NCI-H2081 treated with DMSO at 0.1 percent for 48 hours (cell line): ENCODE data around the gene PCK1.

Experiments used
- DNase-seq: peaks from one replicate; lab custom pipeline; 2025; lab: John Stamatoyannopoulos, UW

The PCK1 gene

DNA sequence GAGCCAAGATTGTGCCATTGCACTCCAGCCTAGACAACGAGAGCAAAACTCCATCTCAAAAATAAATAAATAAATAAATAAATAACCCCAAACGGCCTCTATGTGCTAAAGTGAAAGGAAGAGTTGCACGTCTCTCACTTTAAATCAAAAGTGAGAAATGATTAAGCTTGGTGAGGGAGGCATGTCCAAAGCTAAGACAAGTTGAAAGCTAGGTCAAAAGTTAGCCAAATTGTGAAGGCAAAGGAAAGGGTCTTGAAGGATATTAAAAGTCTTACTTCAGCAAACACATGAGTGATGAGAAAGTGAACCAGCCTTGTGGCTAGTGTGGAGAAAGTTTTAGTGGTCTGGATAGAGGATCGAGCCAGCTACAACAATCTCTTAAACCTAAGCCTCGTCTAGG, 45.0 kb downstream of the PCK1 start:
- DNase-seq, result no peak

DNA sequence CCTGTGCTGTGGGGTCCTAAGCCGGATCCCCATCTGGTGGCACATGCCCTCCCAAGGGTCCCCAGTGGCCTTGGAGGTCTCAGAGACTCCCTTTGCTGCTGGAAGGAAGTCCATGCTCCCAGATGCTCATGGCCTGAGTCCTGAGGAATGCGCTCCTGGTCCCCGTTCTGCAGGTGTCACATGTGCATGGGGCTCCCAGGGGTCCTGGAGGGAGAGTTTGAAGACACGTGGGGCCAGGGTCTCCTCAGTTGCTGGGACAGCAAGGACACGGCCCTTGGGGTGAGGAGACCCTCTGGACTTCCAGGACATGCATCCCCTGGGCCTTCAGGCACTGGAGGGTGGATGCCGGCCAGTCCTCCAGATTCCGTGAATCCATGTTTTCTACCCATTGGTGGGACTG, 47.6 kb downstream of the PCK1 start:
- no peak for DNase-seq

DNA sequence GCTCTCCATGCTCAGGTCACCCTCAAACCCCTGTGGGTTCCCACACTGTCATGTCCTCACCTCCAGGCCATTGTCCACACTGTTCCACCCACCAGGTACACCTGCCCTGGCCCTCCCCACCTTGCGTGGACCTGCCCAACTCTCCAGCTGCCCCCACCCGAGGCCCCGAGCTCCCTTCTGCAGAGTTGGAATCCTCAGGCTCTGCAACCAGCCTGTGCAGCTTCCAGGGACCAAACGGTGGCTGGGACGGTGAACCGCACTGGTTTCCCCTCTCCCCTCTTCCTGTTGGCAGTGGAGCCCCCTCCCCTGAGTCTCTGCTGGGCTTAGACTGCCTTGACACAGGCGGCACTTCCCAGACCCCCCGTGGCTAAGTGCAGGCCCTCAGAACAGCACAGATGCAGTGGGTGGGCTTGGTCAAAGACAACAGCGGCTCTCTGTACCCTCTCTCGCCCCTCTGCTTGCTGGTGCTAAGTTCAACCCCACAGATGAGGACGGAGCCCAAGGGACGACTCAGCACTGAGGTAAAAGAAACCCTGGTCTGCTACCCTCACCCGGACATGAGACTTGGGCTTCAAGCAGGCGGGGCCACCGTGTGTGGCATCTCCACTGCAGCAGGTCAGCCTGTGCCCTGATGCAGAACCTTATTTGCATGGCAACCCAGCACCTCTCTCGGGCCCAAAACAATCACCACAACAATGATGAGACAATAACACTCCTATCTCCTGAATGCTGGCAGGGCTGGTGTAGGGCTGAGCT, 48.4 kb downstream of the PCK1 start:
- DNase-seq, result no peak

DNA sequence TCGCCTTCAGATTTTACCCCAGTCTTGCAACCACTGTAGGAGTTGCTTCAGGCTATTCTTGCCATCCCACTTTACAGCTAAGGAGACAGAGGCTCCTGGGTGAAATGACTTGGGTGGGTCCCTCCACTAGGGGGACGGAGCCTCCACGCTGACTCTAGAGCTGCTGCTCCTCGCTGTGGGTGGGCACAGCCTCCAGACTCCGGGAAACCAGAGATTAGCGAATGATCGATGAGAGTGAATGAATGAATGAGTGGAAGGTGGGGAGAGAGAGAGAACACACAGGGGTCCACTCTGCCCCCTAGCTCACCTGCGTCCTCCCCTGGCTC, 48.9 kb downstream of the PCK1 start:
- no peak for DNase-seq

DNA sequence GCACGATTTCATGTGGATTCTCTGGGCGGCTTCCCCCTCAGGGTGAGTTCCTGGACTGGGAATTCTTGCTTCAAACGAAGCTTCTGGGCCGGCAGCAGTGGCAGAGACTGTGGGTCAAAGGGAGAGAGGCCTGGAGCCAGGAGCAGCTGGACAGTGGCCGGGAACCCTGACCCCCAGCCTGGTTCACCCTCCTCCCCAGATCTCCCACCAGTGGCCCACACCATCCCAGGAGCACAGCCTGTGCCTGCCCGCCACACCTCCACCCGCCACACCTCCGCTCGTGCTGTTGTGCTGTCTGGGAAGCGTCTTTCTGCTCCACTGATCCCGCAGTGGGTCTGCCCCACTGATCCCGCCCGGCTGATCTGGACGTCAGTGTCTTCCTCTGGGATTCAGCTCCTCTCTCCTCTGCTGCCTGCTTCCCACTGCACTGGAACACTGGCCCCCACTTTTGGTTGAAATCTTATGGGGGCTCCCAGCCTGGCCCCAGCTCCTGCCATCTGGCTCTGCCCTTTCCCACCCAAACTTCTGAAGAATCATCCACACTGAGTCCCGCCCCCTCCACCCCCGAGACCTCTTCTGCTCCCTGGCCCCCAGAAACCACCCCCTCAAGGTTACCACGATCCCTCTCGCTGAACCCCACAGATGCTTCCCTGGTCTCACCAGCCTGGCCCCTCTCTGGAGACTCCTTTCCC, 49.5 kb downstream of the PCK1 start:
- DNase-seq, result no peak

DNA sequence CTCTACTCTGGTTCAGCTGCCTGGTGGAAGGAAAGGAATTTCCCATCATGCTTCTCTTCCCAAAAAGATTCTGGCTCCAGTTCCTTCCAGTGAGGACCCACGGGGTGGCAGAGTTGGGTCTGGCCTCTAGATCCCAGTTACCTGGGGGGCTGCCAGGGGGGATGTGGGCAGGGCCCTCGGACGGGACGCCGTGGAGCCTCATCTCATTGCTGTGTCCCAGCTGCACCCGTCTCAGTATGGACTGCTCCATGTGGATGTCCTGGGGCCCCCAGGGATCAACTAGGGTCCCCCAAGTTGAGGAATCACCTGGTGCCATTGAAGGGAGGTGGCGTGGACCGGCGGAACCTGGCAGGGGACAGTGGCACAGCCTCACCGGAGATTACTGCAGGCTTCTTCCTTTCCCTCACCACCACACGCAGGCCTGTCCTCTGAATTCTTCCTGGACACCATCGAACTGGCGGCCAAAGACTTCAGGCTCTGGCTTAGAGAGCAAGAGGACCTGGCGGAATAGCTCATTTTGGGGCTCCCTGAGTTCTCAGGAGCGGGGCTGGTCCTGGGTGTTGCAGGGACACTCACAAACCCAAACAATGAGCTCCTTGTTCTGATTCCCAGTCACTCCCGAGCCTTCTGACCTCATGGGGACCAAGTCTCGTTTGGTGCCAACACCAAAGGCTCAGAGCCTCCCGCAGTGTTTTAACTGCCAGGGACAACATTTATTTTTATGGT, 50.8 kb downstream of the PCK1 start:
- no peak for DNase-seq

DNA sequence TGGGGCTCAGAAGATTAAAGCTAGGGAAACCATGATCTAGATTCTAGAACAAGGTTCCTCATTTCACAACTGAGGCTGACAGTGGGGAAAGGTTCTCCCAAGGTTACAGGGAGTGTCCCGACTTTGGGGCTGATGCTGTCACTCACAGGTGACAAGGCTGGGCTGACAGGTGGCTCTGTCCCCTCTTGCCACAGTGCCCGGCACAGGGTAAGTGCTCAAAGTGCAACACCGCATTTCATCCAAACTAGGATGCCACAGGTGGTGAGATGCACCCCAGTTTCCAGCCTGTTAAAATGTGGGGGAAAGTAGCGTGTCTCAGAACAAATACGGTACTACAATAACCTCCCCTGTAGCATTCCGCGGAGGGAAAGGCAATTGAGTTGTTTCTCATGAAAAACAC, 51.5 kb downstream of the PCK1 start:
- DNase-seq, result no peak

DNA sequence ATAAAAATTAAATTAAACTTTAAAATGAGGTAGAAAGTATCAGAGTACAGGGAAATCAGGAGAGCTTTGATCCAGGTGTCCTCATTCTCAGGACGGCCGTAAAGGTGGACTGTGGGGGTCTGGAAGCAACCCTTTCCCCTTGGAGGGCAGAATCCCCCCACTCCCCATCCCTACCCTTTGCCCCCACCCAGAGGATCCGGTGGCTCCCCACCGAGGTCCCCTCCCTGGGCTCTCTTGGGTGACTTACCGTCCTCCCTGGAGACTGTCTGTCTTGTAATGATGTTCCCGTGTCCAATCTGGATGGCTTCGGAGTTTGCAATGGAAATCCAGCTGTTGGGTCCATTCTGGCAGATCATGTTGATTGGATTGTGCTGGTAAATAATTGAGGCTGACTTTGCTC, 52.0 kb downstream of the PCK1 start:
- DNase-seq, result no peak

DNA sequence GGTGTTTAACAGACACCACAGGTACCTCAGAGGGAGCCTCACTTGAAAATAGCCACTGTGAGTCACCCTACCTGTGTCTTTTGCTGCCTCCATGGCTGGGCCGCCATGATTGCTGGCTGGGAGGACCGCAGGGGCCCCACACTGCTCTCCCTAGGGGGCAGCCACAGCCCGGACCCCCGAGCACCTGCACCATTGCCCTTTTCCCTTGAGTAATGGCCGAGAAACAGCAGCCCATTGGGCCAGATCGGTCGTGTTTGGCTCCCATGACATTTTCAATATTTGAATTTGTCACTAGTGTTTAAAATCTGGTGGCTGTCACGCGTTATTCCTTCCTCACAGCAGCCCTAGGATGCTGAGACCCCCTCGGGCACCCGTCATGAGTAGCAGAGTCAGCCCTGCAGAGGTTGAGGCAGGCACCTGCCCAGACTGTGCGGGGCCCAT, 52.6 kb downstream of the PCK1 start:
- no peak for DNase-seq

DNA sequence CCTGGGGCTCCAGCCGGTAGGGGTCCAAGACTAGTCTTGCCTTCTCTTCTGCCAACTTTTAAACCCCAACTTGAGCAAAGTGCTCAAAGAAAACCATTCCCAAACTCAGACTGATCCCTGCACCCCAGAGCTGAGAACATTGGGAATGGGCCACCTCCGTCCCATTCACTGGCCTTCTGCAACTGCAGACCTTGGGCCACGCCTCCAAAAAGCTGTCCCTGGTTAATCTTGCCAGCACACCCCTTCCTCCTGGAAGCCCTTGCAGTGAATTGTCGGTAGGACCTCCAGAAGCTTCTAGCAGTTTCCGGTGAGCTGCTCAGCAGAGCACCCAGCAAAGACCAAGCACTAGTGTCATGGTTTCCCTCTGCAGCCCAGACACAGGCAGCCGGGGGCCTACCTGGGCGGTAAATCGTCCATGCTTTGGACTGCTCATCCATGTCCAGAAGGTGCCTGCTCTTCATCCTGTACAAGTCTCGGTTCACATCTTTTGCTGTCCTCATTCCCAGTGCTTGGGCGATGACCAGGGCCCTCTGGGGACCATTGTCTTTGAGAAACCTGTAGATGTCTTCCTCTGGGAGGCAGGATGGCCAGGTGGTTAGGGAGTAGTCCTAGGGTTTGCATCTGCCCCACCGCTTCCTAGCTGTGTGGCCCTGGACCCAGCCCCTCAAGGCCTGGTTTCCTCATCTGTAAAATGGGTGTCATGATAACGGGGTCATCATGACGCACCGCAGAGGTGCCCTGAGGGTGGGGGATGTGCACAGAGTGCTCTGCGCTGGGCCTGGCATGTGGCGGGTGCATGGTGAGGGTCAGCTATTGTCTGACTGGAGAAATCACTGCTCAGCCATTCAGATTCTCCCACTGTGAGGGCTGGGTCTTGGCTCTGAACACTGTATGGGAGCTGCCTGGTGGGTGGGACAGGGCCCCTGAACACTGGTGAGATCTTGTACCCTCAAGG, 53.9 kb downstream of the PCK1 start:
- DNase-seq, result no peak

DNA sequence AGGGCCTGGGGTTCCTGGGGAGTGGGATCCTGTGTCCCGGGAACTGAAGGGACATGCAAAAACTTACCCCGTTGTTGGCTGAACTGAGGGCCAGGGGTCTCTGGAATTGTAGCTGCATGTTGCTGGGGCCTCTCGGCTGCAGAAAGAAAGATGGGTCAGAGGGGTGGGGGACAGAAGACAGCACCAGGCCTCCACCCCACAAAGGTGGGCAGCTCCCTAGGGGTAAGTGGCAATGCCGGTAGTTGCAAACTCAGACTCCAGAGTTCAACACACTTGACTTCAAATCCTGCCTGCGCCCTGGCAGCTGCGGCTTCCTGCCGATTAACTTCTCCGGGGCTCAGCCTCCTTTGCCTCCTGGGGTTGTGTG, 54.5 kb downstream of the PCK1 start:
- no peak for DNase-seq

DNA sequence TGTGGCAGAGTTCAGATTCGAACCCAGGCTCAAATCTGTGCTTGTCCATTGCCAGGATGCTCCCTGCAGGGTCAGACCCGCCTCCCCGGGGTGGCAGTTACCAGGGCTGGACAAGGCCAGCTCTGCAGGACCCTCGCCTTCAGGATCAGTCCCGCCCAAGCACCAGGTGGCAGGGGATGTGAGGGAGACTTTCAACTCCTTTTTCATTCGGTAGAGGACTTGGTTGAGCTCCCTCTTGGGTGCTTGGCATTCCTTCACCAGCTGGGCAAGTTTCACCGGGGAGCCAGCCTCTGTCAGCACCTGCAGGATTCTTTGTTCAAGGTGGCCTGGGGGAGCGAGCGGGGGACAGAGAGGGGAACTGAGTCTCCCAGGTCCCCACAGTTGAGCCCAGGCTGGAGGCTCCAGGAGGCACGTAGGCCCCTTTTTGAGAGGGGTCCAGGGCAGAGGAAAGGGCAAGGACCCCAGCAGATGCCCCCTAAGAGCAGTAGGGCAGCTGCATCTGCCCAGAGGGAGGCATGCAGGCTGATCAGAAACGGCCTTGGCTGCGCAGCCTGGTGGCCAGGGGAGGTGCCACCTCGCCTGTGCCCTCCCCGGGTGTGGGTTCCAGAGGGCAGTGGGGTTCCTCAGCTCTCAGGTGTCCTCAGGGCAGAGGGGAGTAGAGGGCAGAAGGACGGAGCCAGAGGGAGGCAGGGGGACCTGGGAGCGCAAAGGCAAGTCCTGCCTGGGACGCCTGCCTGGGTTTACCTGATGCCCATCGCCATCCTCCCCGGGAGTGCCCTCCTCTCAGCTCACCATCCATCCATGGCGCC, 55.4 kb downstream of the PCK1 start:
- no peak for DNase-seq

DNA sequence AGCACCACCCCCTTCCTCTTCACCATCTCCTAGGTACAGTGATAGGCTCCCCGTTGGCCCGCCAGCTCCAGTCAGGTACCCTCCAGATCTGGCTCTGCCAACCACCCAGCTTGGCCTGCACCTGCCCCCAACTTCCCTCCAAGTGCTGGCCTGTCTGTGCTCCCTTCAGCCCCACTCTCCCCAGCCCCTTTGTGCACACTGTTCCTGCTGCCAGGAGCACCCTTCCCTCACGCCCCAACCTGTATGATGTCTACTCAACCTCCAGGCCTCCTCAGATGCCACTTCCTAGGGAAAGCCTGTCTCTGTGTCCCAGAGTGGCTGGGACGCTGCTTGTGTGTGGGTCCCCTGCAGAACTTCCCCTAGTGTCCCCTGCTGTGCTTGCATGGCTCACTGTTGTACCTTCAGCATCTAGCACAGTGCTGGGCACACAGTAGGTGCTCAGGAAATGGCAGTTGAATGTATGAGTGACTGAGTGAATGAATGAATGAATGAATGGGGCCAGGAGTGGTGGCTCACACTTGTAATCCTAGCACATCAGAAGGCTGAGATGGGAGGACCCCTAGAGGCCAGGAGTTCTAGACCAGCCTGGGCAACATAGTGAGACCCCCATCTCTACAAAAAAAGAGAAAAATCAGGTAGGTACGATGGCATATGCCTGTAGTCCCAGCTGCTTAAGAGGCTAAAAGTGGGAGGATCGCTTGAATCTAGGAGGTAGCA, 56.3 kb downstream of the PCK1 start:
- DNase-seq, result no peak
